ENCODE measurements around the gene ACSF3. TPM values are rescaled to one million over a fixed set of nuclear protein-coding genes. Genes with fewer than 3 reads are reported as not detected.
"Not testable (repeated sequence)": the region's sequence is repeated elsewhere in the genome, so short reads cannot be mapped to it uniquely, and the experiment has no call there.

ACSF3 gene
- total RNA-seq, 4 donors from 2014 or later = 17.6 to 27.6 (median 21.6) TPM

- no peak for TF ChIP-seq CTCF (IDR thresholded peaks at IDR 0.05)
- no peak for DNase-seq (ENCODE audit: low spot score)
- ATAC-seq (ENCODE audit: low FRiP score) = no peak
Measured at GRCh38 chr16:89184933-89185794, 91.5 kb downstream of the ACSF3 start.

- ATAC-seq (ENCODE audit: low FRiP score) = not testable (repeated sequence)
Measured at GRCh38 chr16:89185887-89186592, 92.4 kb downstream of the ACSF3 start.

GRCh38 chr16:89186593-89187031 lies 93.0 kb downstream of the ACSF3 start:
- DNase-seq (ENCODE audit: low spot score); ATAC-seq (ENCODE audit: low FRiP score): not testable (repeated sequence)

More at GRCh38 chr16:89185887-89186592, 92.4 kb downstream of the ACSF3 start:
- not testable (repeated sequence) for DNase-seq (ENCODE audit: low spot score)

- no peak for DNase-seq (ENCODE audit: low spot score)
- ATAC-seq (ENCODE audit: low FRiP score) = no peak
- no peak for TF ChIP-seq CTCF (IDR thresholded peaks at IDR 0.05)
Measured at GRCh38 chr16:89187032-89187769, 93.5 kb downstream of the ACSF3 start.

GRCh38 chr16:89187770-89188392 lies 94.2 kb downstream of the ACSF3 start:
- no peak for TF ChIP-seq CTCF (IDR thresholded peaks at IDR 0.05)
- DNase-seq (ENCODE audit: low spot score) = no peak
- ATAC-seq (ENCODE audit: low FRiP score) = no peak

- DNase-seq (ENCODE audit: low spot score); ATAC-seq (ENCODE audit: low FRiP score): not testable (repeated sequence)
Measured at GRCh38 chr16:89188471-89189357, 95.1 kb downstream of the ACSF3 start.

- DNase-seq (ENCODE audit: low spot score) (no peak), ATAC-seq (ENCODE audit: low FRiP score) (no peak)
- no peak for TF ChIP-seq CTCF (IDR thresholded peaks at IDR 0.05)
Measured at GRCh38 chr16:89189358-89190025, 95.8 kb downstream of the ACSF3 start.
